Erythroblast (primary cell): ENCODE data around the gene PDS5B.

Experiments used
- GATA1 ChIP-seq: IDR thresholded peaks from 2 replicates; pipeline ENCODE4 v1.6.1; 2011; ENCODE audit warnings: low read depth, mild to moderate bottlenecking, control low read depth, low read length, moderate library complexity
- POLR2A ChIP-seq: IDR thresholded peaks from 2 replicates; pipeline ENCODE4 v1.6.1; 2011; ENCODE audit warnings: mild to moderate bottlenecking, low read length

DNA sequence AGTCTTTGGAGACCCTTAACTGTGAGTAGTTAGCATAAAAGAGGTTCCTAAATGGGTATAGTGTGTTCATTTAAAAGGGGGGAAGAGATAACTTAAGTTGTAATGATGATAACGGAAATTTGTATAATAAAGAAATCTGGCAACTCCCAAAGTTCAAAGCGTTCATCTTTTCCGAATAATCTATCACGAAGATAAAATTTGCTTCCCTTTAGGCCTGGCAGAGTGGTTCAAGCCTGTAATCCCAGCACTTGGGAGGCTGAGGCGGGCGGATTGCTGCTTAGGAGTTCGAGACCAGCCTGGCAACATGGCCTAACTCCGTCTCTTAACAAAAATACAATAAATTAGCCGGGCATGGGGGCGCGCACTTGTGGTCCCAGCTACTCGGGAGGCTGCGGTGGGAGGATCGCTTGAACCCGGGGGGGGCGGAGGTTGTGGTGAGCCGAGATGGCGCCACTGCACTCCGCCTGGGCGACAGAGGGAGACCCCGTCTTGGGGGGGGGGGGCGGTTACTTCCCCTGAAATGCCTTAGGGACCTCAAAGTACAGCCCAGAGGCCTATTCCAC, 48.6 kb upstream of the PDS5B start:
- TF ChIP-seq POLR2A (no peak), GATA1 (no peak)
